Measurements from ENCODE around the gene TPRX2. TPM values are rescaled to one million over a fixed set of nuclear protein-coding genes. Genes with fewer than 3 reads are reported as not detected.
"Not testable (repeated sequence)": the region's sequence is repeated elsewhere in the genome, so short reads cannot be mapped to it uniquely, and the experiment has no call there.

TPRX2 gene
- total and polyA plus RNA-seq, 2 of the 13 experiments (the other 11 are each of a cell fraction or from before 2014, with no cell fraction given), result not detected

DNA sequence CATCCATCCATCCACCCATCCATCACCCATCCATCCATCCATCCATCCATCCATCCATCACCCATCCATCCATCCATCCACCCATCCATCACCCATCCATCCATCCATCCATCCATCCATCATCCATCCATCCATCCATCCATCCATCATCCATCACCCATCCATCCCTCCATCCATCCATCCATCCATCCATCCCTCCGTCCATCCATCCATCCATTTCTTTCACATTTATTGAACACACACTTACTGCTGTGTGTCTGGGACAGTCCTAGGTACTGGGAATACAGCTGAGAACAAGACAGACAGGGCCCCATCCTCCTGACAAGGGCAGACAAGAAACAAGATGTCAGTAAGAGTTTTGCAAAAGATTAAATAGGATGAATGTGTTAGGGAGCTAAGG, 40.8 kb upstream of the TPRX2 start:
- H2AFZ ChIP-seq (ENCODE audit: low read length); H3K9ac ChIP-seq (ENCODE audit: insufficient read depth, low read depth, low read length); ATAC-seq; CTCF ChIA-PET (ENCODE audit: low intra/inter-chr PET ratio, low total read pairs); H4K20me1 ChIP-seq (ENCODE audit: insufficient read depth, low read length); FAIRE-seq; H3K79me2 ChIP-seq (ENCODE audit: insufficient read depth, low read length); intact Hi-C loops (cut with micrococcal nuclease; ENCODE audit: unreplicated experiment); H3K4me2 ChIP-seq (ENCODE audit: low read depth, low read length); H3K36me3 ChIP-seq (replicated peaks in 1 of 2; ENCODE audit: control insufficient read depth in 1 of 2, insufficient read depth in 2 of 2, low read length in 2 of 2); H3K9me3 ChIP-seq (ENCODE audit: low read length); in situ Hi-C loops (cut with HindIII; ENCODE audit: extremely low pct_ligation_motif_present, low pct_unique_long_range_greater_than_20kb); BruUV-seq (replicated peaks); H3K27ac ChIP-seq (ENCODE audit: extremely low read length, insufficient read depth, low read length); DNase-seq (ENCODE audit: low spot score); POLR2A ChIA-PET; H3K4me3 ChIP-seq (replicated peaks in 1 of 3; ENCODE audit: insufficient read depth in 1 of 3, low read depth in 2 of 3, low read length in 3 of 3): not testable (repeated sequence)
- WGBS (ENCODE audit: low lambda C conversion rate), result 40% methylated on average over 1 of the region's 1 CpG
- H3K27me3 ChIP-seq (ENCODE audit: control insufficient read depth in 1 of 2, insufficient read depth in 2 of 2, low read length in 2 of 2), result peaks cover 2 to 21% of the 10 kb centered on the region in 2 experiments; a peak in 3 of 5 replicates
- H3K4me1 ChIP-seq (ENCODE audit: insufficient read depth, low read length), result peaks cover 11% of the 10 kb centered on the region; the same call in 1 of the 2 replicates

DNA sequence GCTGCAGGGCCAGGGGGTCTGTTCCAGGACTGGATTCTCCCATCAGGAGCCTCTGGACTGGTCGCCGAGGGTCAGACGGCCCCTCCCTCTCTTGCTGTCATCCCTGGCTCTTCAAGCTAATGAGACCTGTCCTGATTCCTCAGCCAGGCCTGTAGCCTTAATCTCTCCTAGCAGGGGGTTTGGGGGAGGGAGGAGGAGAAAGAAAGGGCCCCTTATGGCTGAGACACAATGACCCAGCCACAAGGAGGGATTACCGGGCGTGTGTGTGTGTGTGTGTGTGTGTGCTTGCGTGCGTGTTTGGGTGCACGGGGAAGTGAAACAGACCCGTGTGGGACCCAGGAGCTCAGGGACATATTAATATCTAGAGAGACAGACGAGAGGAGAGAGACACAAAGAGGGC, 39.2 kb upstream of the TPRX2 start:
- no peaks in the 10 kb centered on the region for H3K36me3 ChIP-seq (replicated peaks in 1 of 2; ENCODE audit: control insufficient read depth in 1 of 2, insufficient read depth in 2 of 2, low read length in 2 of 2)
- no peak overlapping the region for H3K9ac ChIP-seq (ENCODE audit: insufficient read depth, low read depth, low read length)
- intact Hi-C loops (cut with micrococcal nuclease; ENCODE audit: unreplicated experiment), result no loop called here
- no peak for DNase-seq (ENCODE audit: low spot score)
- H3K4me3 ChIP-seq (replicated peaks in 1 of 3; ENCODE audit: insufficient read depth in 1 of 3, low read depth in 2 of 3, low read length in 3 of 3), result no peak overlapping the region
- H3K4me1 ChIP-seq (ENCODE audit: insufficient read depth, low read length), result peaks cover 13% of the 10 kb centered on the region; the same call in 1 of the 2 replicates
- no peaks in the 10 kb centered on the region for H3K9me3 ChIP-seq (ENCODE audit: low read length)
- no TSS peak for BruUV-seq (replicated peaks)
- H2AFZ ChIP-seq (ENCODE audit: low read length), result no peak overlapping the region
- H3K27me3 ChIP-seq (ENCODE audit: control insufficient read depth in 1 of 2, insufficient read depth in 2 of 2, low read length in 2 of 2), result peaks cover 2 to 26% of the 10 kb centered on the region in 2 experiments; a peak in 3 of 5 replicates
- in situ Hi-C loops (cut with HindIII; ENCODE audit: extremely low pct_ligation_motif_present, low pct_unique_long_range_greater_than_20kb), result no loop called here
- ChIA-PET CTCF (ENCODE audit: low intra/inter-chr PET ratio, low total read pairs) (no interaction called here), POLR2A (no interaction called here)
- no peaks in the 10 kb centered on the region for H4K20me1 ChIP-seq (ENCODE audit: insufficient read depth, low read length)
- no peak overlapping the region for H3K27ac ChIP-seq (ENCODE audit: extremely low read length, insufficient read depth, low read length)
- WGBS (ENCODE audit: low lambda C conversion rate), result 11% methylated on average over 10 of the region's 10 CpGs
- no peak for FAIRE-seq
- H3K4me2 ChIP-seq (ENCODE audit: low read depth, low read length), result no peak overlapping the region; the same call in 1 of the 2 replicates
- no peaks in the 10 kb centered on the region for H3K79me2 ChIP-seq (ENCODE audit: insufficient read depth, low read length)
- no peak for ATAC-seq
- no peak for TF ChIP-seq ZIK1 (CRISPR knock-in tag; IDR thresholded peaks at IDR 0.05; ENCODE audit: borderline replicate concordance, low read depth)
- TF ChIP-seq, protein P1, sequence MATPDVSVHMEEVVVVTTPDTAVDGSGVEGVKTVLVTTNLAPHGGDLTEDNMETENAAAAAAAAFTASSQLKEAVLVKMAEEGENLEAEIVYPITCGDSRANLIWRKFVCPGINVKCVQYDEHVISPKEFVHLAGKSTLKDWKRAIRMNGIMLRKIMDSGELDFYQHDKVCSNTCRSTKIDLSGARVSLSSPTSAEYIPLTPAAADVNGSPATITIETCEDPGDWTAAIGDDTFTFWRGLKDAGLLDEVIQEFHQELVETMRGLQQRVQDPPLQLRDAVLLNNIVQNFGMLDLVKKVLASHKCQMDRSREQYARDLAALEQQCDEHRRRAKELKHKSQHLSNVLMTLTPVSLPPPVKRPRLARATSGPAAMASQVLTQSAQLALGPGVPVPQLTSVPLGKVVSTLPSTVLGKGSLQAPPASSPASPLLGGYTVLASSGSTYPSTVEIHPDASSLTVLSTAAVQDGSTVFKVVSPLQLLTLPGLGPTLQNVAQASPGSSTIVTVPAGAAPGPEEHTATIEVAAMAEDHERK (CRISPR knock-in tag; IDR thresholded peaks at IDR 0.05; ENCODE audit: low read depth), result no peak
- TF ChIP-seq ZNF326 (CRISPR knock-in tag; IDR thresholded peaks at IDR 0.05; ENCODE audit: borderline replicate concordance), result no peak
- no peak for TF ChIP-seq ZFP90 (CRISPR knock-in tag; IDR thresholded peaks at IDR 0.05; ENCODE audit: borderline replicate concordance)
- TF ChIP-seq AGO2 (optimal IDR thresholded peaks at IDR 0.05; ENCODE audit: low read depth, low read length), result no peak
- no peak for TF ChIP-seq PHF8 (CRISPR knock-in tag; IDR thresholded peaks at IDR 0.05)
- no peak for TF ChIP-seq MTF2 (CRISPR knock-in tag; IDR thresholded peaks at IDR 0.05; ENCODE audit: borderline replicate concordance)
- TF ChIP-seq NR3C1 (CRISPR knock-in tag; IDR thresholded peaks at IDR 0.05), result no peak
- TF ChIP-seq, protein P2, sequence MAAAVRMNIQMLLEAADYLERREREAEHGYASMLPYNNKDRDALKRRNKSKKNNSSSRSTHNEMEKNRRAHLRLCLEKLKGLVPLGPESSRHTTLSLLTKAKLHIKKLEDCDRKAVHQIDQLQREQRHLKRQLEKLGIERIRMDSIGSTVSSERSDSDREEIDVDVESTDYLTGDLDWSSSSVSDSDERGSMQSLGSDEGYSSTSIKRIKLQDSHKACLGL (CRISPR knock-in tag; IDR thresholded peaks at IDR 0.05), result no peak
- no peak for TF ChIP-seq ZNF34 (CRISPR knock-in tag; IDR thresholded peaks at IDR 0.05; ENCODE audit: borderline replicate concordance)
- no peak for TF ChIP-seq GATAD2A (CRISPR knock-in tag; IDR thresholded peaks at IDR 0.05)
- no peak for TF ChIP-seq SMYD3 (CRISPR knock-in tag; IDR thresholded peaks at IDR 0.05)
- no peak for TF ChIP-seq SRY (CRISPR knock-in tag; IDR thresholded peaks at IDR 0.05)
- no peak for TF ChIP-seq ZNF614 (CRISPR knock-in tag; IDR thresholded peaks at IDR 0.05; ENCODE audit: borderline replicate concordance)
- TF ChIP-seq ZNF317 (CRISPR knock-in tag; IDR thresholded peaks at IDR 0.05), result no peak
